SK-N-MC (cell line): ENCODE data around the gene PRDM15.

ENCODE experiments used
- EZH2 ChIP-seq: fragments of 200-600 bp; sonication (generic); IDR thresholded peaks from one replicate; pipeline ENCODE4 v1.6.1; 2017; ENCODE audit warnings: antibody characterized with exemption
- FOXP2 ChIP-seq: optimal IDR thresholded peaks from 2 replicates; pipeline ENCODE3; 2011; ENCODE audit warnings: mild to moderate bottlenecking, moderate library complexity; ENCODE audit not compliant: insufficient read depth; ENCODE audit errors: extremely low read length, control extremely low read depth
- POLR2AphosphoS5 ChIP-seq: IDR thresholded peaks from 2 replicates; pipeline ENCODE4 v1.6.1; 2012; ENCODE audit warnings: mild to moderate bottlenecking, low read depth, low read length, borderline replicate concordance

GRCh38 chr21:41796476-41797080 is 82.6 kb downstream of the PRDM15 start:
- TF ChIP-seq POLR2AphosphoS5 (no peak), EZH2 (no peak), FOXP2 (no peak)
